Astrocyte (in vitro differentiated cells and primary cell): ENCODE data around the gene GBP5.
"Not testable (repeated sequence)": the region's sequence is repeated elsewhere in the genome, so short reads cannot be mapped to it uniquely, and the experiment has no call there.

ENCODE experiments used
- CTCF ChIP-seq: IDR thresholded peaks from 2 replicates; pipeline ENCODE4 v1.5.1; 2011; ENCODE audit warnings: low read depth, mild to moderate bottlenecking, inconsistent platforms, low read length, moderate library complexity; ENCODE audit not compliant: insufficient read depth
- EZH2 ChIP-seq: IDR thresholded peaks from 2 replicates; pipeline ENCODE4 v1.6.1; 2012; ENCODE audit warnings: mild to moderate bottlenecking, low read length, inconsistent platforms; ENCODE audit not compliant: insufficient read depth

DNA sequence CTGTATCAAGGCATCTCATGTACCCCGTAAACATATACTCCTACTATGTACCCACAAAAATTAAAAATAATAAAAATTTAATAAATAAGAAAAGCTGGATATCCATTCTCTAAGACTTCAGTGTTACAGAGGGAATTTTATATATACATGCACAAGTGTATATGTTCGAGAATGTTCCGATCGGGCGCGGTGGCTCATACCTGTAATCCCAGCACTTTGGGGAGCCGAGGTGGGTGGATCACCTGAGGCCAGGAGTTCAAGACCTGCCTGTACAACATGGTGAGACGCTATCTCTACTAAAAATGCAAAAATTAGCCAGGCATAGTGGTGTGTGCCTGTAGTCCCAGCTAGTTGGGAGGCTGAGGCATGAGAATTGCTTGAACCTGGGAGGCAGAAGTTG is 17.1 kb downstream of the GBP5 start:
- not testable (repeated sequence) for TF ChIP-seq CTCF, EZH2
